ENCODE results near the gene PXT1. TPM values are rescaled to one million over a fixed set of nuclear protein-coding genes. Genes with fewer than 3 reads are reported as not detected.
A peak's percentile ranks its signal among the peaks of the same experiment; 100 is the strongest.
"Not testable (repeated sequence)": the region's sequence is repeated elsewhere in the genome, so short reads cannot be mapped to it uniquely, and the experiment has no call there.

The PXT1 gene, protein sequence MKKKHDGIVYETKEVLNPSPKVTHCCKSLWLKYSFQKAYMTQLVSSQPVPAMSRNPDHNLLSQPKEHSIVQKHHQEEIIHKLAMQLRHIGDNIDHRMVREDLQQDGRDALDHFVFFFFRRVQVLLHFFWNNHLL
- 0.19 TPM in 1 of 2 replicates, not detected in the other for total RNA-seq
- 0.14 TPM for polyA plus RNA-seq (2012)

DNA sequence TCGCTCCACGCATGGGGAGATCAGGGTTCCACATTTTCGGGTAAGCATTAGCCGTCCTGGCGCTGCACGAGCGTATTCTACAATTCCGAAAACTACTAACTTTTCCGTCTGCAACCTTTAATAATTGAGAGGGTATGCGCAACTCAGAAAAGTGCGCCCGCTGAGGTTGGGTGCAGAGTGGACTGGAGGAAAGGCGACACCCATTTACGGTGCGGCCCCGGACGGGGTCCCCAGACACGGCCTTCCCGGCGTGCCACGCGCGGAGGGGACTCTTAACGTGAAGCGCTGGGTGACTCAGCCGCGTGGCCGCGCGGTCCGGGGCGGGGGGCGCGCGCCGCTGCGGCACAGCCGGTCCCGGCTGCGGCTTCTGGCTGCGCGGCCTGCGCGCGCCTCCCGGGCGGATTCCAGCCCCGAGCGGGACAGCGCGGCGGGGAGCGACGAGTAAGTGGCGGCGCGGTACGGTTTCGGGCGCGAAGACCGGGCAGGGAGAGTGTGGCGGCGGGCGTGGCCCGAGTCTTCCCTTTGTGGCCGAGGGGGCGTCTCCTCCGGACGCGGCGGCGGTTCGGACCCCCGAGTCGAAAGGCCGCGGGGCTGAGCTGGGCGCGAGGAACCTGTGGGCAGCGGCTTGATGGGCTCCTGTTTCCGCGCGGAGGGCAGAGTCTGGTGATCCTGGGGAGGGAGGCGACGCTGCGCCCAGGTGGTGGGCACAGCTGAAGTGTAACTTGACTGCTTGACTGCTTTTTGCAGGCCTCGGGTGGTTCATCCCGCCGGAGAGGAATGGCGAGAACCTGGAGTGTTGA lies at the start of gene PXT1, which contains the start of gene KCTD20:
Gene PXT1, minus strand, starts transcription at position 184 of the 800 bp plus-strand sequence. CDS start 16,772 bp downstream, outside the sequence.
Gene KCTD20, plus strand, starts transcription at position 330 of the 800 bp plus-strand sequence. CDS start 27,098 bp downstream, outside the sequence.
- DNase-seq (ENCODE audit: low read depth), result peak; percentile 91

DNA sequence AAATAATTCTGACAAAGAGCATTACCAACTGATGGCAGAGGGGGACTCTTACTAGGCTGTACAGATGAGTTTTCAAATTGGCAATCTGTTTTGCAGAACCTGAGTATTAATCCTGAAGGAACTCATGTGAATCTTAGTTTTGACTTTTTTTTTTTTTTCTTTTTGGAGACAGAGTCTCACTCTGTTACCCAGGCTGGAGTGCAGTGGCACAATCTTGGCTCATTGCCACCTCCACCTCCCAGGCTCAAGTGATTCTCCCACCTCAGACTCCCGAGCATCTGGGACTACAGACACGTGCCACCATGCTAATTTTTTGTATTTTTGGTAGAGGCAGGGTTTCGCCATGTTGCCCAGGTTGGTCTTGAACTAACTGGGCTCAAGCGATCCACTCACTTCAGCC lies 49.4 kb upstream of the PXT1 start:
- DNase-seq (ENCODE audit: low read depth), result no peak

DNA sequence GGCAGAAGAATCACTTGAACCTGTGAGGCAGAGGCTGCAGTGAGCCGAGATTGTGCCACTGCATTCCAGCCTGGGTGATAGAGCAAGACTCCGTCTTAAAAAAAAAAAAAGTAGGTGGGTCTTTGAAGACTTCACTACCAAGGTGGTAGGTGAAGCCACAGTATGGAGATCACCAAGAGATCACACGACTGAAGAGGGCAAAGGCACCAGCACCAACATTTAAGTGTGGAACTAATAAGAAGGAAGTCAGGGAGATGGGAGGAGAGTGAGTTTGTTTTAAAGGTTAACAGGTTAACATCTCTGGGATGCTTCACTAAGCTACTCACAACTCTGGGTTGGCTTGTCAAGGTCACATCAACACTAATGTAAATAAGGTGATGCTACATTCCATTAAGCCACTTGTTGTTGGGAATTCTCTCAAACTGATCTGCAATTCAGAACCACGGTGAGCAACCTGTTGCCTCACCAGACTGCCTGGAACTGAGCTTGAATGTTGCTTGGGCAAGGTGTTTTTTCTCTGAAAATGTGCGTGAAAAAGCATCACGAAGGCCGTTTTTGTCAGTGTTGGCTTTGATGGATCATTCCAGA lies 48.8 kb upstream of the PXT1 start:
- no peak for DNase-seq (ENCODE audit: low read depth)

DNA sequence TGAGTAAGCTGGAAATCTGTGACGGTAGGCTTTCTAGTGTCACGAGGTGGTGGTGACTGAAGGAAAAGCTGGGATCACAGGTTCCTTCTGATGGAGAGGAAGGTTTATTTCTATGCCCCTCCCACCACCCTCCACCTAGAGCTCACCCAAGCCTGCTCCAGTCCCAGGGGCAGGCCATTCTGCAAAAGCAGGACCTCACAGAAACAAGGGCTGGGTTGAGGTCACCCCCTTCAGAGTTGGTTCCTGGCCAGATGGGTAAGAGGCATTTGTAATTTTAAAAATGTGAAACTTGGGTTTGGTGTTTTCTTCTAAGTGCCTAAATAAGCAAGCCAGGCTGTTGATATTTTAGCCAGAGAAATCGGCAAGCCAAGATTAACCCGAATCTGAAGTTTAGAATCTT lies 46.8 kb upstream of the PXT1 start:
- DNase-seq (ENCODE audit: low read depth), result no peak

DNA sequence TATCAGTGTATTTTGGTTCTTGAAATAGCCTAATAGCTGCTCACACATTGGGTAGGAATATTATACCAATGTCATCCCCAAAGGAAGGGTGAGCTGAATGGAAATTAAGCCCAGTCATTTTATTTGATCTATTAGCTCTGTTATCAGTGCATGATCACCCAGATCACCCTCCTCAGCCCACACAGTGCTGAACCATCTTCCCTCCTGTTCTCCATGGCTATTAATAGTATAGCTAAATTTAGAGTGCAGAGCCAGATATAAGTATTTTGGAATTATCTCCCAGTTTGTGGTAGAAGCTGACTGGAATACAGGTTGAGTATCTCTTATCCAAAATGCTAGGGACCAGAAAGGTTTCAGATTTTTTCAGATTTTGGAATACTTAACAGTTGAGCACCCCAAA lies 45.6 kb upstream of the PXT1 start:
- peak; percentile 30 for DNase-seq (ENCODE audit: low read depth)

DNA sequence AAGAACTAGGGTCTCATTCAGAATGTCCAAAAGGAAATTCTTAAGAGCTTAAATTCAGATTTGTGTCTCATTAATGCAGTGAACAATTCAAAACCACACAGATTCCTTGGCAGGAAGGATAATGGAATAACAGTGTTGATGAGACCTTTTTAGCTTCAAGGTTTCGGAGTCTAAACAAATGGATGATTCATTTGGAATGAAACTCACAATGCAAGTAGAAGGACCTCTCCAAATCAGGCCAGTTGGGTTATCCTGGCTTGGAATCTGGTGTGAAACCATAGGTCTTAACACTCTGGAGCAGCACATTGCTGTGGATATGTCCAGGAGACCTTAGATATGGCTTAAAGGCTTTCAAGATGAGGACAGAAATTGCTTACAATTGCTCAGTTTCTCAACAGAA lies 45.0 kb upstream of the PXT1 start:
- DNase-seq (ENCODE audit: low read depth), result peak; percentile 19

DNA sequence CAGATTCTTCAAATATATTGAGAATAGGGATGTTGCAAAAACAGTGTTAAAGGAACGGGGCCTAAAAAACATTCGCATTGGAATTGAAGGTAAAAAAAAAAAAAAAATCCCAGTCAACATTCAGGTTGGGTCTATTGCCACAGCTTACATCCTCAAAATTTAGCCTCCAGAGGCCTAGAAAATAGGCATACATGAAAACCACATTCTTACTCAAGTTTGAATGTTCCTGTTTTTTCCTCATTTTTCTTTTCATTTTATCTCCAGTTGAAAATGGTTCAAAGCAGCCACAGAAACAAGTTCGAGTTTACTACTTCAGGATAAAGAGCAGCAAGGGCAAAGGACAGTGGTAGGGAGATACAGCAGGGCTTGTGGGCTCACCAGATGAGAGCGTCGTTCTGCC lies 42.1 kb upstream of the PXT1 start:
- DNase-seq (ENCODE audit: low read depth), result no peak

DNA sequence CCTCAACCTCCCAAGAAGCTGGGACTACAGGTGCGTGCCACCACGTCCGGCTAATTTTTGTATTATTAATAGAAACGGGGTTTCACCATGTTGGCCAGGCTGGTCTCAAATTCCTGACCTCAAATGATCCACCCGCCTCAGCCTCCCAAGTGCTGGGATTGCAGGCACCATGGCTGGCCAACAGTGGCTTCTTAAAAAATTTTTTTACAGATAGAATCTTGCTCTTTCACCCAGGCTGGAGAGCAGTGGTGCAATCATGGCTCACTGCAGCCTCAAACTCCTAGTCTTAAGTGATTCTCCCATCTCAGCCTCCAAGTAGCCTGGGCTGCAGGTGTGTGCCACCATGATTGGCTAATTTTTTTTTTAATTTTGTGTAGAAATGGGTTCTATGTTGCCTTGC lies 40.7 kb upstream of the PXT1 start:
- not testable (repeated sequence) for DNase-seq (ENCODE audit: low read depth)

DNA sequence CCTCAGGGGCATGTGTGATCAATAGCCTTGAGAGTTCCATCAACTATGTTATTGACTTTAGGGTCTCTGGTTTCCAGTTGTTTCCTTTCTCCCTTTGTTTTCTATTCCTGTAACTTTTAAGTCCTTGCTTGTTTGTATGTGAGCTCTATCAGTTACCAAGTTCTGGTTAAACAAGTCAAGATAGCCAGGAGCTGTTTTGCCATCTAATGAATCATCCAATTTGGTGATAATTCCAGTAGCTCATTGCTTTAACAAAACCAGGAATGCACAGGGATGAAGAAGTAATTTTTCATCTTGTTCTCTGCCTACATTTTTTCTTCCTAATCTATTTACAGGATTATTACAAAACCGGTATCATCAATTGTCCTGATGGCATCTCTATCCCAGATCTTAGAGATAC lies 36.6 kb upstream of the PXT1 start:
- no peak for DNase-seq (ENCODE audit: low read depth)

DNA sequence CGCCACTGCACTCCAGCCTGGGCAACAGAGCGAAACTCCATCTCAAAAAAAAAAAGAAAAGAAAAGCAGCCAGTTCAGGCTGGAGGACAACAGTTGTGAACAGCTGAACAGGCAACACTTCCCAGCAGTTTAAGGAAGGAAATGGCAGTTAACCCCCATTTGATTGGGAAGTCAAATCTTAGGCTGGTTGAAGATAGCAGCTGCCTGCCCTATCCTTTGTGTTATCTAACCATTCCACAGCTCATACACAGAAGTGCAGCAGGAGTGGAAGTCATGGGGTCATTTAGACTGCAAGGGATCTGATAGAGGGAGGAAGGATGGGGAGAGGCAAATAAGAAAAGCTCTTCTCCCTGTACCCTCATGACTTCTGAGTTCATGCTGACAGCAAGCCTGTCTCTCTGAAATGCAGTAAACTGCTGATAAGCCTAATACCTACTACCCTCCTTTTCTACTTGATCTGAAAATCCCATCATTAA lies 35.4 kb upstream of the PXT1 start:
- DNase-seq (ENCODE audit: low read depth), result peak; percentile 12

DNA sequence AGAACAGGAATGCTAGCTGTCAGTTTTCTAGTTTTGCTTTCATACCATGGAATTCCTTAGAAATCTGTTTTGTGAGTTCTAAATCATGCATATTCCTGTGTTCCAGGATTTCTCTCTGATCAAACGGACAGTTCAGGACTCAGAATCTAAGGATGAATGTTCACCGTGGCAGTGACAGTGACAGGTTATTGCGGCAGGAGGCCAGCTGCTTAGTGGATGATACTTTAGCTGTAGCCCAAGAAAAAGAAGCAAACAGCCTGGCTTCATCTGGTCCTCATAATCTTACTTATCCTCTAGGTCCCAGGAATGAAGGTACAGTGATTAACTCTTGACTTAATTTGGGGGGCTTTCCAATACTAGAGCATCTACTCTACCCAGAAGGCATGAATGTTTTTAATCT lies 27.3 kb upstream of the PXT1 start:
- DNase-seq (ENCODE audit: low read depth), result no peak

DNA sequence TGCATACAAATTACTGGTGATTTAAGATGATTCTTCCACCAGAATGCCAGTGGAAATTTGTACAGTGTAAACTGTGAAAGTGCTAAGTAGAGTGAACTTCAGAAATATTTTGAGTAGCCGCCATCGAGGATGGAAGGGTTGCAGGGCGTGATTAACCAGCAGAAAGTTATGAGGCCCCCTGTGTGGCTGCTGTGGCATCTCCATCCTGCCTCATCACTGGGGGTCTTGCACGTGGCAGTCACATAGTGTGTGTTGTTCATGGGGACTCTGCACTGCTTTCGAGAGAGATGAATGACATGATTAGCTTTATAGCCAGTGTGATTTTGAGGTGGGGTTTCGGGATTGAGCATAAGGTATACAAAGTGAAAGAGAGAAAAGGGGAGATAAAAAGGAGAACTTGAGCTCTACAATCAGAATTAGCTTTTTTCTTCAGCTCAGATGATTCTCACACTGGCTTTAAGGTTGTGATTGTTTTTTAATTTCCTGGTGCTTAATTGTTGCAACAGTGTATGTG lies 26.6 kb upstream of the PXT1 start:
- DNase-seq (ENCODE audit: low read depth), result no peak

DNA sequence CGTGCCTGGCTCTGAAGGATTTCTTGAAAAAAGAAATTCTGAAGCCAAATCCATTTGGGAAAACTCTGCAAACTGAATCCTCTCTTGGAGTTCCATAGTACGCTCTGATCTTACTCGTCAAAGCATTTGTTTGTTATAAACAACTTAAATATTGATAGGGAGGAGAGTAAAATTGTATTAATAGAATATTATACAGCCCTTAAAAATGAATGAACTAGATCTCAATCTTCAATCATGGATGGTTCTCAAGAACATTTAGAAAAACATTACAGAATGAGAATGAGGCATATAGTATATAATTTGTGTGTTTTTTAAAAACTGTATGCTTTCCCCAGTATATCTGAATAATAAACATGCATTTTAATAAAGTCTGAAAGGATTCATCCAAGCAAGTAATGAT lies 25.0 kb upstream of the PXT1 start:
- DNase-seq (ENCODE audit: low read depth), result no peak

DNA sequence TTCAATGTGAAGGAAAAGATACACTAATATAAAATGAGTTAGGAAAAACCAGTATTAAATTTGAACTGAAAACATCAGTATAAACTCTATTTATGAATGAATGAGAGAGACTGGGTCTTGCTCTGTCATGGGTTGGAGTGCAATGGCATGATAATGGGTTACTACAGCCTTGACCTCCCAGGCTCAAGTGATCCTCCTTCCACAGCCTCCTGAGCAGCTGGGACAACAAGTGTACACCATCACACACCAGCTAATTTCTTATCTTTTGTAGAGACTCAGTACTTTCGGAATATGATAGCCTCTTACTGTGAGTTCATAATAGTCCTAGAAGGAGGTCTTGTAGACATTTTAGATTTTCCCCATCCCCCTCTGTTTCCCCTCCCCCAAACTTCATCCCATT lies 21.6 kb upstream of the PXT1 start:
- DNase-seq (ENCODE audit: low read depth), result no peak

DNA sequence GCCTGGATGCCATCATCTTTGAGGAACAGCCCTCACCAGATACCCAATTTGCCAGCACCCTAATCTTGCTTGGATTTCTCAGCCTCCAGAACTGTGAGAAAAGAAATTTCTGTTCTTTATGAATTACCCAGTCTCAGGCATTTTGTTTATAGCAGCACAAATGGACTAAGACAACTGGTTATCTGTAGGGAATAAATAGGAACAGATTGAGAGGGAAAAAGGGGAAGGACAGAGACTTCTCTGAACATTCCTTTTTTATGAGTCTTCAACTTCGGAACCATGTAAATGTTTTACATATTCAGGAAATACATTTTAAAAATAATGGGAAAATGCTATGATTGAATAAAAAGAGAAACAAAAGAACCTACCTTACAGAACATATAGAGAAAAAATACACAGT lies 21.0 kb upstream of the PXT1 start:
- no peak for DNase-seq (ENCODE audit: low read depth)

DNA sequence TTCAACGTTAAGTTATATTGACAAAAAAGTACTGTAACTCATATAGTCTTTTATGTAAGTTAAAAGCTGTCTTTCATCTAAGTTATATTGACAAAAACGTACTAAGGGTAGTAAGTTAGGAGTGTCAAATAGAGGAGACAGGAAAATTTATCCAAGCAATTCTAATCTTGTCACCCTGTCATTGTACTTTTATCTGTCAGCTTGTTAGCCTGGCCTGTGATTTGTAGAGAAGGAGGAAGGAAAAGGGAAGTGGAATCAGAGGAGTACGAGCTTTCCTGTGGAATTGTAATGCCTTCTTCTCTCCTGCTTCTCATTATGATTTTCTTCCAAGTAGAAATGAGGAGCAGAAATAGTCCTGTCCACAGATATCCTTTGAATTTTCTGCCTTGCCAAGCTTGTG lies 19.0 kb upstream of the PXT1 start:
- no peak for DNase-seq (ENCODE audit: low read depth)

DNA sequence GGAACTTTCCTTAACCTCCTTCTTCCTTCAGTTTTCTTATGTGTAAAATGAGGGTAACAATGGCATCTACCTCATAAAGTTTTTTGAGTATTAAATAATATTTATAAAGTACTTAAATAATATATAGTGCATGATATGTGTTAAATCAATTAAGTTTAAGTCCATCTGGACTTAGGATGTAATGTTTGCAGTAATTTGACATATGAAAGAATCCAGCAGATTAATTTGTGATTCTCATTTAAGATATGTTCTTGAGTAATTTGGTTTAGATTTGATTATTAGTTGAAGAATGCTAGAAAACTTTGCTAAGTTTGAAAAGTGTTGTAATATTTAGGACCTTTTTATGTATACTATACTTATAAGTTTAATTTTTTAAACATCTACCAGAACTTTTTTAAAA lies 18.3 kb upstream of the PXT1 start:
- no peak for DNase-seq (ENCODE audit: low read depth)

DNA sequence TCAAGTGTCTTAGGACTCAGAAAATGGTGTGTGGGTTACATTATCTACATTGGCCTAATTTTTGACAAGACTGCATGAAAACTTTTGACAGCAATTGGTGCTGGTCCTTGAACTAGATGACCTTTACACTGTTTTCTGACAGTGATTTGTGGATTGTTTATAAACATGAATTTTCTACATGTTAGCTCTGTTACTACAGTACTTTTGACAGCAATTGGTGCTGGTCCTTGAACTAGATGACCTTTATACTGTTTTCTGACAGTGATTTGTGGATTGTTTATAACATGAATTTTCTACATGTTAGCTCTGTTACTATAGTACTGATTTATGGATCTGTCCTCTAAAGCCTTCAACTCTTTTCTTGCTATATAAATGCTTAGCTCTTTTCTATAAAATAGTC lies 16.8 kb upstream of the PXT1 start:
- DNase-seq (ENCODE audit: low read depth), result no peak

DNA sequence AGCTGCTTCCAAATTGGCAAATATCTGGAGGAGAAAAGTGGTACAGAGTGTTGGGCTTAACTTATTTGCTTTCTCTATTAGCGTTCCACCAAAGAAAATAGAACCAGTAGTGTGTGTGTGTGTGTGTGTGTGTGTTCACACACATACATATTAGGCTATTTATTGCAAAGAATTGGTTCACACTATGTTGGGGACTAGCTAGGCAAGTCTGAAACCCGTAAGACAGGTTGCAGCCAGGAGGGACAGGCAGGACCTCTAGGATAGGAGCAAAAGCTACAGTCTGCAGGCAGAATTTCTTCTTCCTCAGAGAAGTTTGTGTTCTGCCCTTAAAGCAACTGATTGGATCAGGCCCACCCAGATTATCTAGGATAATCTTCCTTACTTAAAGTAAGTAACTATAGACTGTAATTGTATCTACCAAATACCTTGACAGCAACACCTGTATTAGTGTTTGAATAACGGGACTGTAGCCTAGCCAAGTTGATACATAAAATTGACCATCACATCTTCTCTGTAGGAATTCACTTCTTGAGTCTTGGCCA lies 12.9 kb upstream of the PXT1 start:
- no peak for DNase-seq (ENCODE audit: low read depth)

DNA sequence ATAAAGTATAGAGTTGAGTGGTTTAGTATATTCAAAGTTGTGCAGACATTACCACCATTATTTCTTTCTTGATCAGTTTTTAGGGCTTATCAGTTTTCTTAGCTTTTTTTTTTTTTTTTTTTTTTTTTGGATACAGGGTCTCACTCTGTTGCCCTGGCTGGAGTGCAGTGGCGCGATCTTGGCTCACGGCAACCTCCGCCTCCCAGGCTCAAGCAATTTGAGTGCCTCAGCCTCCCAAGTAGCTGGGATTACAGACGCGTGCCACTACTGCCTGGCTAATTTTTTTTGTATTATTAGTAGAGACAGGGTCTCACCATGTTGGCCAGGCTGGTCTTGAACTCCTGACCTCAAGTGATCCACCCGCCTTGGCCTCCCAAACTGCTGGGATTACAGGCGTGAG lies 10.2 kb upstream of the PXT1 start:
- not testable (repeated sequence) for DNase-seq (ENCODE audit: low read depth)

DNA sequence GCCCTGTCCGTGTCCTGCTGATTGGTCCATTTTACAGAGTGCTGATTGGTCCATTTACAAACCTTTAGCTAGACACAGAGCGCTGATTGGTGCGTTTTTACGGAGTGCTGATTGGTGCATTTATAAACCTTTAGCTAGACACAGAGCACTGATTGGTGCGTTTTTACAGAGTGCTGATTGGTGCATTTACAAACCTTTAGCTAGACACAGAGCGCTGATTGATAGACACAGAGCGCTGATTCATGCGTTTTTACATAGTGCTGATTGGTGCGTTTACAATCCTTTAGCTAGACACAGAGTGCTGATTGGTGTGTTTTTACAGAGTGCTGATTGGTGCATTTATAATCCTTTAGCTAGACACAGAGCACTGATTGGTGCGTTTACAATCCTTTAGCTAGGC lies 6.5 kb upstream of the PXT1 start:
- not testable (repeated sequence) for DNase-seq (ENCODE audit: low read depth)

DNA sequence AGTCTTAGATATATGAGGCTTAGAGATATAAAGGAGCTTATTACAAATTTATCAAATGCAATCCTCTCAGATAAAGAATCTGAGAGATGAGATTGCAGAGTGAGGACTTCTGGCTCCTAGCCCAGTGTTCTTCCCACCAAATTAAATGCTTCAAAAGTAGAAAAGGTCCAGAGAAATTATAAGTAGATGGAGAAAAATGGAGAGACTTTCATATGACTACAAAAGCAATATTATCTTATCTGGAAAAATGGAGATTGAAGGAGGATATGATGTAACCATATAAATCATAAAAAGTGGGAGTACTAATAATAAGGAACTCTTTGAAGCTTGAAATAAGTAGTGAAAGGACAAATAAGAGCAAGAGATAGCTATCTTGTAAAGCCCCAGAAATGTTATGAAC lies 3.0 kb upstream of the PXT1 start:
- DNase-seq (ENCODE audit: low read depth), result no peak
